ENCODE results near the gene CDAN1.

Gene CDAN1

DNA sequence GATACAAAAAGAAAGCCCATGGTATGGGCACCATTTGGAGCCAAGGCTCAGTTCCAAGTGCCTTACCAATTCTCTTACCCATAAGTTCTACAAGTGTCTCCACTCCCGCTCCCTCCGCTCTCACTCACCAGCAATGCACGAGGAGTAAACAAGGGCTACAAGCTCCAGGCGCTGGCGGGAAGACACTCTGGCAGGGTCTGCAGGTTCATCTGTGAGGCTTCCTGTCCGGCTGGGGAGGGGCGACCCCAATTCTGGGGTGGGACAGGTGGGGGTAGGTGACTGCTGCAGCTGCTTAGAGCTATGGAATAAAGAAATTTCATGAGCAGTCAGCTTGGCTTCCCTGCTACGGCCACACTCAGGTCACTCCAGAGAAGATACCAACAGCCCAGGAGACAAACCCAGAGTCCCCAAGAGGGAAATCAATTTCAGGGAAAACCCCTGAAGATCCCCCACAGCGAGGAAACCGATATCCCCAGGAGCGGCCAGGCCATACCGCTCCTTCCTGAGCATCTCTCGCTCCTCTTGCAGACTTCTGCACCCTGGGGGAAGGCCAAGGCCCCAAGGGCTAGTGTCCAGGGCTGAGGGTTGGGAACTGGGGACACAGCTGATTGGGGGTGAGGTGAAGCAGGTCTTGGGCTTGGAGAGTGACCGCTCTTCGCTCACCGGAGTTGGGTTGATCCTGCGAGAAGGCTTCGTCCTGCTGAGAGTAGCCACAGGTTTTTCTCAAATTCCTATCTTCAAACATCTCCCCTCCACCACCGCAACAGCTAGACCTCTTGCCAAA is 1.4 kb downstream of the CDAN1 start:
- no peak for DNase-seq (ENCODE audit: low read depth in 2 of 3, low spot score in 2 of 3)

- no peak for DNase-seq (ENCODE audit: low read depth in 2 of 3, low spot score in 2 of 3)
These were observed 2.8 kb downstream of the CDAN1 start for GRCh38 chr15:42734076-42734672.

DNA sequence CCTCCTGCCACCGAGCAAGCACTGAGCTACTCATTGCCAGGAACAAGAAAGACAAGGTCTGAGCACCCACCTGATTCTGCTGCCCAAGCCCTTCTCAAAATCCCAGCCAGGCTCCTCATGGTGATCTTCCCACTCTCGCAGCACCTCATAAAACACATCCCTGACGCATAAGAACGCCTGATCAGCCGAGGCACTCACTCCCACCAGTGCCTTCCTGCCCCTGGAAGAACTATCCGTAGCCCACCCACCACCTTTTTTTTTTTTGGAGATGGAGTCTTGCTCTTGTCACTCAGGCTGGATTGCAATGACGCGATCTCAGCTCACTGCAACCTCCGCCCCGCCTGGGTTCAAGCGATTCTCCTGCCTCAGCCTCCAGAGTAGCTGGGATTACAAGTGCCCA is 3.9 kb downstream of the CDAN1 start:
- DNase-seq (ENCODE audit: low read depth in 2 of 3, low spot score in 2 of 3): no peak

- no peak for DNase-seq (ENCODE audit: low read depth in 2 of 3, low spot score in 2 of 3)
These were observed 4.7 kb downstream of the CDAN1 start for GRCh38 chr15:42732095-42732827.

DNA sequence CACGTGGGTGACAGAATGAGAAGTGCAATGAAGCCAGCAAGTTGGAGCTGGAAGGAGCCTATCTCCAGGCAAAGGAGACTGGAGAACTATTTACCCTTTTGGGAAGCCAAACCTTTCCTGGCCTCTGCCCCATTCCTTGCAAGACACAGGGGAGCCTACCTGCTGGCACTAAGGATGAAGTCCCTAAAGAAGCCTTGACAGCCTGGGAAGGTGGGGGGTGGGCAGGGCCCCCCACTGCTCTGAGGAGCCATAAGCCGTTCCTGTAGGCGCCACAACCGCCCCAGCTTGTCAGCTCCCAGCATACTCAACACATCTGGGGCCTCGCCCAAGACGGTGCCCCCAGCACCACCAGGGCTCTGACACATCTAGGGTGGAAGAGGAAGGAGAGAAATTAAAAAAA is 5.5 kb downstream of the CDAN1 start:
- DNase-seq (ENCODE audit: low read depth in 2 of 3, low spot score in 2 of 3): no peak

DNA sequence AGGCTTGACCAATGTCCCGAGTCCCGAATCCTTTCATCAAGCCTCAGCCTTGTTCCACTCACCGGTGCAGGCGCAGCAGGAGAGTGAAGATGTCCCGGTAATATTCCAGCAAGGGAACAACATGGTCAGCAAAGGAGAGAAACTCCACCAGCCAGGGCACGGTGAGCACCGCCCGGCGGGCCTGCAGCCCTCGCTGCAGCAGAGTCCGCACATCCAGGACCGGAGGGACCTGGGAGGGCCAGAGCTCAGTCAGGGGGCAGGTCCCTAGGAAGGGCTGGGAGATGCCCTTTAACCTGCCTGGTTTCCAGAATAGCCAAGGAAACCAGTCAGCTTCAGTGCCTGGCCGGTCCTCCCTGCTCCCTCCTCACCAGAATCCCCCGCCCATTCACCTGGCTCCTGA is 6.4 kb downstream of the CDAN1 start:
- DNase-seq (ENCODE audit: low read depth in 2 of 3, low spot score in 2 of 3): no peak

DNA sequence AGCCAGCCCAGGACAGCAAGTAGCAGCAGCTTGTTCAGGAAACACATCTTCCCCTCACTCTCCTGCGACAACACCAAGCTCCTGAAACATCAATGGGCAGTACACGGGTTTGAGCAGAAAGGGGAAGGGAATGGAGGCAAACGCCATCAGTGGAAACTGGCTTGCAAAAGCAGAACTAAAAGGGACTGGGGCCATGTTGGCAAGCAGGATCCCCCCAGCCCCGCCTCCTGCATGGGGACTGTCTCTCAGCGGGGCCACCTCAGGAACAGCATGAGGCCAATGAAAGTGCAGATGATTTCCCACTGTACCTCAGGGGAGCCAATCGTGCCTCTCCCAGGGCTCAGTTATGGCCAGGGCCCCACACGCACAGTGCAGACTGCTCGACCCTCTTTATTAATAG is 6.8 kb downstream of the CDAN1 start:
- DNase-seq (ENCODE audit: low read depth in 2 of 3, low spot score in 2 of 3): no peak

GRCh38 chr15:42729409-42729808 is 7.5 kb downstream of the CDAN1 start:
- no peak for DNase-seq (ENCODE audit: low read depth in 2 of 3, low spot score in 2 of 3)

GRCh38 chr15:42728972-42729371 is 8.0 kb downstream of the CDAN1 start:
- DNase-seq (ENCODE audit: low read depth in 2 of 3, low spot score in 2 of 3): no peak

GRCh38 chr15:42728560-42728959 is 8.4 kb downstream of the CDAN1 start:
- DNase-seq (ENCODE audit: low read depth in 2 of 3, low spot score in 2 of 3): no peak

- no peak for DNase-seq (ENCODE audit: low read depth in 2 of 3, low spot score in 2 of 3)
These were observed 9.1 kb downstream of the CDAN1 start for GRCh38 chr15:42727750-42728381.

DNA sequence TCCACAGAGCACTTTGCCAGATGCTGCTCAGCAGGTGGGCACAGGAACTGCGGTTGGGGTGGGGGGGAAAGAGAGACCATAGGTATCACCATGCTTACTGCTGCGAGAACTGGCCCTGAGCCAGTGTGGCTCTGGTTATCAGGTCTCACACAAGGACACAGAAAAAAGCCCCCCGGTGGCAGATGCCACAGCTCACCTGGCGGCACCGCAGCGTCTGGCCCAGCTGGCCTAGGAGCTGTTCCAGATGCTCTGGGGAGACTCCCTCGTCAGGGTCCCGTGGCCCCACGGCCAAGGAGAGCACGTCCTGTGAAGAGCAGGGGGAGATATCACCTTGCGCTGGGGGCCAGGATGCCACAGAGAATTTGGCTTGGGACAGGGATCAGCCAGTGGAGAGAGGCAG is 10.8 kb downstream of the CDAN1 start:
- no peak for DNase-seq (ENCODE audit: low read depth in 2 of 3, low spot score in 2 of 3)

DNA sequence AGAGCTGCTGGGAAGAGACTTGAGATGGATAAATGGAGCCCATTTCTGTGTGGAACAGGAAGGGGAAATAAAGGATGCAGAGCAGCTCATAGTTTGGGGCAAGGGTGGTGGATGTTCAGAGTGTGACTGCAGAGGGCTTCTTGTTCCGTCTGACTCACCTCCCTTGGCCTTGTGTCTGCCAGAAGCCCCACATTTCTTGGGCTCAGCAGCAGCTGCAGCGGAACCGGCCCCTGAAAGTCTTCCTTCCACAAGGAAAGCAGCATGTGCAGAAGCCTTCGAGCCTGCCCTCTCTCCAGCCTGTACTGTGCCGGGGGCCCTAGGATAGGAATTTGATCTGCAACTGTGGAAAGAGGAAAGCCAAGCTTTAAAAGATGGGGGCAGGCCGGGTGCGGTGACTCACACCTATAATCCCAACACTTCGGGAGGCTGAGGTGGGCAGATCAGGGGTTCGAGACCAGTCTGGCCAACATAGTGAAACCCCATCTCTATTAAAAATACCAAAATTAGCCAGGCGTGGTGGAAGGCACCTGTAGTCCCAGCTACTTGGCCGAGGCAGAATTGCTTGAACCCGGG is 11.5 kb downstream of the CDAN1 start:
- DNase-seq (ENCODE audit: low read depth in 2 of 3, low spot score in 2 of 3): no peak

DNA sequence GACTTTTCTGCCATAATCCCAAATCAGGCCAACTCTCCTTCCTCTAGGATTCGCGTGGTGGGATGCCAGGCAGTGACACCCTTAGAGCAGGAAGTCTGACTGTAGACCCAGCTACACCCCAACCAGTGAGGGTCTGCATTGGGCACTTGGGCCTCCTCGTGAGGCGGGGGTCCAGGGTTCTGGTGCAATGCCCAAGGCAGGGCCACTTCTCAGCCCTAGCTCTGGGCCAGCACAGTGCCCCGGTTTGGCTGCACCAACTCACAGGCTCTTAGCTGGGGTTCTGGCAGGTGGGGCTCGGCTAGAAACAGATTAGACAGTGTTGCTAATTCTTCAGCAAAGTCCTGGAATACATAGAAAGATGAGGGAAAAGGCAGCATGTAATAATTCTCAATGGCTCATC is 12.7 kb downstream of the CDAN1 start:
- DNase-seq (ENCODE audit: low read depth in 2 of 3, low spot score in 2 of 3): no peak

DNA sequence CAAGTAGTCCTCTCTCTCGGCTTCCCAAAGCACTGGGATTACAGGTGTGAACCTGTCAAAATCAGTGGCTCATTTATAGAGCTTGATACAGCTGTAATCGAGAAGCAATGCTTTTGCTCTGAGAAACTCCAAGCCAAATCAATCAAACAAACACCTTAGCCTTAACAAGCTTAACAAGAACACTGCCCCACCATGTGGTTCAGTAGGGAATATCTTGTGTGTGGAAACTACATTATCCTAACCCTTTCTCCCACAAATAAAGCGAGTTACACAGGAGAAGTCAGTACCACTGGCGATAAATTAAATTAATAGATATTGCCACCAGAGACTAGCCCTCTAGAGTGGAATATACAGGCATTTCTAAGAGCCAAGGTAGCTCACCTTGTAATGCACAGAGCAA is 13.9 kb downstream of the CDAN1 start:
- DNase-seq (ENCODE audit: low read depth in 2 of 3, low spot score in 2 of 3): no peak

DNA sequence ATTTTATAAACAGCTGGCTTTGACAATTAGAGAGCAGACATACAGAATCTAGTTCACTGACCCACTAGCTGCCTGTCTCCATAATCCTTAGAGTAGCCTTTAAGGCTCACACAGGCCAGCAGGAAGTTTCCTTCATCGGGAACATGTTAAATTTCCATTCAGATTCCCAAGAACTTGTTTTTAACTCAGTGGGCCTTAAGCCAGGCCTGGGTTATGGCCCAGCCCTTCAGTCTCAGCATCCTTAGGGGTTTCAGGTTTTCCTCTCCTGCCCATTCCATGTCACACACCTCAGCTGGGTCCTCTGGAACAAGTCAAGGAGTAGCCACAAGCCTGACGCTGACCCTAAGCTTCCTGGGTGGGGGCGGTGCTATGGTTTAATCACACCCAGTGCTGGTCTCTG is 15.0 kb downstream of the CDAN1 start:
- DNase-seq (ENCODE audit: low read depth in 2 of 3, low spot score in 2 of 3): no peak

DNA sequence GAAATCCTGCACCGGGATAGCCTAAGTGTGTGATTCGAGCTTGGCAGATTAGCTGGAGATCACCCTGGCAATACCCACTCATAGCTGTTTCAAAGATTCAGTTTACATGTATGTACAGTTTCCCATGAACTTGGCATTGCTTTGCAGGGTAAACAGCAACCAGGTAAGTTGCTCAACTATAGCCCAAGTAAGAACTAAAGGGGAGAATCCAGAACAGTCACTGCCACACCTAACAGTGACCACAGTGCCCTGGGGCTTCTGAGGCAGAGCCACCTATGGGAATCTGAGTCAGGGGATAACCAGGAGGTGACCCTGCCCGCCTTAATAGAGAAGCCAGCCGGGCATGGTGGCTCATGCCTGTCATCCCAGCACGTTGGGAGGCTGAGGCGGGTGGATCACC is 15.9 kb downstream of the CDAN1 start:
- no peak for DNase-seq (ENCODE audit: low read depth in 2 of 3, low spot score in 2 of 3)

DNA sequence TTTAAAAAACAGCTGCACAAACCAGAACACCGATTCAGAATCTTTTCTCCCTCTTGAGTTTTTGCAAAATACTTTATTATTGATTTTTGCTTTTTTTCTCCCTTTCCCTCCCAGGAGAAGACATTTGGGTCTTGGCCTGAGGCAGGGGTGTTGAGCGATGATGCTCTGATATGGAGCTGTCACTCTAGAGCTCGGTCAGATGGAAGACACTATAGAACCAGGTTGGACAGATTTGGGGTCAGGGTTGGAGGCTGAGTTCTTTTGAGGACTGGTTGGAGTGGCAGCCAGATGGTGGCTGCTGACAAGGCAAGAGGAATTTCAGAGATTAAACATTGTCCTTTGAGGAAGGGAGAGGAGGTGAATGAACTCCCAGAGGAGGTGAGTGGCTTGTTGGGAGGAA is 16.9 kb downstream of the CDAN1 start:
- DNase-seq (ENCODE audit: low read depth in 2 of 3, low spot score in 2 of 3): no peak

GRCh38 chr15:42719043-42719442 is 17.9 kb downstream of the CDAN1 start:
- no peak for DNase-seq (ENCODE audit: low read depth in 2 of 3, low spot score in 2 of 3)

DNA sequence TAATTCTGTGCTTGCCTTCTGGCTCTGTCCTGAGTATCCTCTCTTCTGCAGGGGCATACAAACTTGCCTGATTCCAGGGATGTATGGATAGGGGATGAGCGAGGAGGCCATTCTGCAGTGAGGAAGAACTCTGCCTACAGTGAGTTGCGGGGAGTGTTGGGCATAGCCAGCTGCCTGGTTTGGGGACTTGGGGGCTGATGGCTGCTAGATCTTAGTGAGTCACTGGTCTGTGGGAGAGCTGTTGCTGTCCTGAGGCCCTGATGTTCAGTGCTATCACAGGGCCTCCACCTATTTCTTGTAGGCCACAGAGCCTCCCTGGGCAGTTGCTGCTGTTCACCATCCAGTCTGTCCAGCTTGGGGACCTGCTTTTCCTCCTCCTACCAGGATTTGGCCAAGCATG is 20.3 kb downstream of the CDAN1 start:
- no peak for DNase-seq (ENCODE audit: low read depth in 2 of 3, low spot score in 2 of 3)

DNA sequence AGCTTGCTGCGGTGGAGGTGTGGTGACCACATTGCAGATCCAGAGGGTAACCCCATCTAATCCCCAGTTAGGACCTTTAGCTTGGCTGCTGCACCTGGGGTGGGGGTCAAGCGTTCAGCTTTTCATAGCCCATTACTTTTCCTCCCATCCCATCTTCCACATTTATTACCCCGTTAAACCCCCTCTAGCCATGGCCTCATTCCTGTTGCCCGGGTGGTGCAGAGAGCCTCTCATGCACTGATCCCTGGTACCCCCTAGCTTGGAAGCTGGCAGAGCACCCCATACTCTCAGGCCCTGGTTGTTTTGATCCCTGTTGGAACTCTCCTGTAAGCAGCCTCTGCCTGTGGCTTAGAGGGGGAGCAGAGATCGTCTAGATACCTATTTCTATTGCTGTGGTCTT is 20.8 kb downstream of the CDAN1 start:
- DNase-seq (ENCODE audit: low read depth in 2 of 3, low spot score in 2 of 3): no peak

GRCh38 chr15:42712584-42712983 is 24.3 kb downstream of the CDAN1 start:
- DNase-seq (ENCODE audit: low read depth in 2 of 3, low spot score in 2 of 3): no peak

Measured in activated CD8-positive, alpha-beta memory T cell treated with anti-CD3 and anti-CD28 coated beads for 48 hours (primary cell).